Measurements from ENCODE around the gene TMC2.
A peak's percentile ranks its signal among the peaks of the same experiment; 100 is the strongest.

The TMC2 gene

DNA sequence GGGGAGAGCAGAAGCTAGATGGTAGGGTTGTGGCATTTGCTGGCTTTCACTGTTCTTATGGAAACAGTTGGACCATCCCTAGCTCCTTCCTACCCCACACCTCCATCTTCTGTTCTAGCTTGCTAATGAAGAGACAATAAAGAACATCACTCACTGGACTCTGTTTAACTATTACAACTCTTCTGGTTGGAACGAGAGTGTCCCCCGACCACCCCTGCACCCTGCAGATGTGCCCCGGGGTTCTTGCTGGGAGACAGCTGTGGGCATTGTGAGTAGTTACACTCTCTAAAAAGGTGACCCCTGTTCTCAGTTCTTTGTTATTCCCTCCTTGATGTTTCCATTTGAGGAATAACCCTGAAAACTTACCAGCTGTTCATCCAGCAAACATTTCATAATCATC, 75.7 kb downstream of the TMC2 start:
- DNase-seq: no peak
- intact Hi-C loops (cut with DNase I): no loop called here

DNA sequence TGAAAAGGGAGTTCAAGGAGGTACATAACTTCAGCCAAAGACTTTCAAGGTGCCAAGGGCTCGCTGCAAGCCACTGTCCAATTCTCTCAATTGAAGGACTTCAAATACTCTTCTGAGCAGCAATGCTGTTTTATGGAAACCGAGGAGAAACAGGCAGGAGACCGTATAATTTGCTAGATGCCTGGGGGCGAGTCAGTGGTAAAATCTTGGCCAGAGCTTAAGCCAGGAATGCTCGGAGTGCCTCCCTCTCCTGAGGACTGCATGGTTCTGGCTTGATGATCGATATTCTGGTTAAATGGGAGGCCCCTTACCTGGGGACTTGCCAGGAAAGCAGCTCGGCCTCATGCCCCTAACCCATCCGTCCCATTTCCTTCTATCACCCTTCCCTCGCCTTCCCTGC, 80.3 kb downstream of the TMC2 start:
- intact Hi-C loops (cut with DNase I): no loop called here
- no peak for DNase-seq

- DNase-seq: no peak
- intact Hi-C loops (cut with DNase I): no loop called here
Observed at GRCh38 chr20:2617099-2617714, 80.8 kb downstream of the TMC2 start.

DNA sequence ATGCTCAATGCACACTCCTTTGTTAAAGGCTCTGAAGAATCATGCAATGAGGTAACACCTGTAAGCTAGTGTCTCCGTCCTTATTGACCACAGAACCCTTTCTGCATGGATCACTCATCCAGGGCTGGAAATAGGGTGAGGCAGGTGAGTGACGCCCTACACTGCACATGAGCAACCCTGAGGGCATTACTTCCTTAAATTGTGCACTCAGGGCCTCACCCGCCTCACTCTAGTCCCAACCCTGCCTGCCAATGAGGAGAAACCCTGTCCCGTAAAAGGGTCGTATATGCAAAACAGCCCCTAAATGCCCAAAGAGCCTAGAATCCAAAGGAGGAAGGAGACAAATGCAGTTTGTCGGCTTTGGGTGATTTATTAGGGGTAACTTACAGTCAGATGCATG, 82.4 kb downstream of the TMC2 start:
- intact Hi-C loops (cut with DNase I): no loop called here

GRCh38 chr20:2619337-2619736, 83.0 kb downstream of the TMC2 start:
- DNase-seq: peak in 1 of 42 donors; percentile 17
- intact Hi-C loops (cut with DNase I): no loop called here

More for the DNA sequence above, 82.4 kb downstream of the TMC2 start:
- no peak for DNase-seq

GRCh38 chr20:2619961-2620595, 83.7 kb downstream of the TMC2 start:
- intact Hi-C loops (cut with DNase I): no loop called here
- DNase-seq: peak in 13 of 42 donors; percentile 3 to 55 (median 23)

GRCh38 chr20:2624190-2624589, 87.8 kb downstream of the TMC2 start:
- DNase-seq: no peak

DNA sequence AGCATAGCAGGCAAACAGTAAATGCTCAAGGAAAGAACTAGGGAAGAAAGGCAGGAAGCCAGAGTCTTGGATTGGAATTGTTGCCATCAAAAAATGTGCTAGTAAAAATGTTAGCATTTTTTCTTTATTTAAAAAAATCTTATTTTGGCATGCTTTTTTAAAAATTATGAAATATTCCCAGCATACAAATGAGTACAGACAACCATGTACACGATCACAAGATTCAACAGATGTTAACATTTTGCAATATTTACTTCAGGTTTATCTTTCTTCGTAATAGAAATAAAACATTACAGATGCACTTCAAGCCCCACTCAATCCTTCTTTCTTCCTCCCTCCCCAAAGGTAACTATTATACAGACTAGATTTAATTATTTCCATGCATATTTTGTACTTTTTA, 88.7 kb downstream of the TMC2 start:
- DNase-seq: no peak
- intact Hi-C loops (cut with DNase I): no loop called here

More at GRCh38 chr20:2624190-2624589, 87.8 kb downstream of the TMC2 start:
- intact Hi-C loops (cut with DNase I): no loop called here

DNA sequence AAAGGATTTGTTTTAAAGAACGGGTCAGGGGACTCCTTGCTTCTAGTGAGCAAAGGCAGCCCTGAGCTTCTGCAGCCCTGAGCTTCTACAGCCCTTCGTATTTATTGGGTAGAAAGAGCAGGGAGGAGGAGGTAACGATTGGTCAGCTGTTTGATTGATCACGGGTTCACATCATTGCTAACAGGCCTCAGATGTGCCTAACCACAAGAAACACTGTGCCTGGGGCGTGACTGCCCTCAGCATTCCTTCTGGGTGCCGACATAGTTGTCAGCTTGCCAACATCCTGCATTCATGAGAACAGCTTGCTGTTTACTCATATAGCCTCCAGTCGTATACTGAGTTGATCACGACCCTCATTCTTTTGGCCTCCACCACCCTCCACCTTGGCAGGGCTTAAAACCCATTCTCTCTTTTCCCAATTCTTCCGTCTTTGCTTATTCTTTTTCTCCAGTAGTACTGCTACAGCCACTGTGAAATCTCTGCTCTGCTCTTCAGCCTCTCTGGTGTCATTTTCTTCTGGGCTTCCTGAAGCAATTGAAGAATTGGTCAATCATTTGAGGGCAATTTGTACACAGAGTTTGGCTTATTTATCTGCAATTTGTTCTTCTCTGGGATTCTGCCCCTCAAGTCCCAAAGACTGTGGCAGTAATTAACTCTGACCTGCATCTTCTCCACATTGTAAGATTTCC, 90.6 kb downstream of the TMC2 start:
- DNase-seq: no peak
- intact Hi-C loops (cut with DNase I): no loop called here

- intact Hi-C loops (cut with DNase I): no loop called here
- DNase-seq: no peak
Observed at GRCh38 chr20:2631228-2631627, 94.9 kb downstream of the TMC2 start.

DNA sequence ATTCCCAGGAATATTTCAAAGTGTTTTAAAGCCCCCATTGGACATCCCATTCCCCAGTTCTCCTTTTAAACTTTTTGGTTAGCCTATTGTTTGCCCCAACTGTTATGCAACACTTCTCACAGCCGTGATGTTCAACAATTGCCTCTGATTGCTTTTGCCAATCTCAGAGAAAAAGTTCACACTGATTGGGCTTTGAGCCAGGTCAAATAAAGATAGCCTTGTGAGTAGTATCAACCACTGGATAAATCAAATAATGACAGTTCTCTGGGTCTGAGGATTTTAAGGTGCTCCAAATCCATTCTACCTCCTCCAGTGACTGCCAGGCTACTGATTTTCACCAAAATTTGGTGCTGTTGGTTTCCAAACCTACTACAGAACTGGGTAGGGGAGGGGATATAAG, 97.0 kb downstream of the TMC2 start:
- intact Hi-C loops (cut with DNase I): no loop called here
- no peak for DNase-seq

- intact Hi-C loops (cut with DNase I): no loop called here
- DNase-seq: no peak
Observed at GRCh38 chr20:2637246-2637645, 100.9 kb downstream of the TMC2 start.

- DNase-seq: no peak
- intact Hi-C loops (cut with DNase I): no loop called here
Observed at GRCh38 chr20:2640260-2640659, 103.9 kb downstream of the TMC2 start.

DNA sequence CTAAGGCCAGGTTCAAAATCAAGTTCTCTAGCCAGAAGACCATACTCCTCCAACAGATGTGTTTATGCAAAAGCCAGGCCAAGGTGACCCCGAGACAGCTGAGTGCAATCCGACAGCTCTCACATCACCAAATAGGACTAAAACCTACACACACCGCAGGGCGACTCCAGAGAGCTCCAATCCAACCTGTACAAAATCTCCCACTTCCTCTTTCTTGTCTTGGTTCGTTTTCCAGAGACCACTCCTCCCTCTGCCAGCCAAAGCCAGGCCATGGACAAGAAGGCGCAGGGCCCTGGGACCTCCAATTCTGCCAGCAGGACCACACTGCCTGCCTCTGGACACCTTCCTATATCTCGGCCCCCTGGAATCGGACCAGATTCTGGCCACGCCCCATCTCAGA, 104.5 kb downstream of the TMC2 start:
- DNase-seq: no peak
- intact Hi-C loops (cut with DNase I): no loop called here

- DNase-seq: no peak
- intact Hi-C loops (cut with DNase I): no loop called here
Observed at GRCh38 chr20:2643708-2644107, 107.3 kb downstream of the TMC2 start.

- intact Hi-C loops (cut with DNase I): loop anchor here (5.0 kb wide), 1 partner anchor 125 kb away; no protein-coding TSS in a partner anchor
- DNase-seq: peak; percentile 78 to 98 (median 94)
Observed at GRCh38 chr20:2651772-2652723, 115.7 kb downstream of the TMC2 start, which contains the start of gene NOP56. NOP56 (plus strand) TSS chr20:2652632; CDS start chr20:2652661, 29 bp downstream.

DNA sequence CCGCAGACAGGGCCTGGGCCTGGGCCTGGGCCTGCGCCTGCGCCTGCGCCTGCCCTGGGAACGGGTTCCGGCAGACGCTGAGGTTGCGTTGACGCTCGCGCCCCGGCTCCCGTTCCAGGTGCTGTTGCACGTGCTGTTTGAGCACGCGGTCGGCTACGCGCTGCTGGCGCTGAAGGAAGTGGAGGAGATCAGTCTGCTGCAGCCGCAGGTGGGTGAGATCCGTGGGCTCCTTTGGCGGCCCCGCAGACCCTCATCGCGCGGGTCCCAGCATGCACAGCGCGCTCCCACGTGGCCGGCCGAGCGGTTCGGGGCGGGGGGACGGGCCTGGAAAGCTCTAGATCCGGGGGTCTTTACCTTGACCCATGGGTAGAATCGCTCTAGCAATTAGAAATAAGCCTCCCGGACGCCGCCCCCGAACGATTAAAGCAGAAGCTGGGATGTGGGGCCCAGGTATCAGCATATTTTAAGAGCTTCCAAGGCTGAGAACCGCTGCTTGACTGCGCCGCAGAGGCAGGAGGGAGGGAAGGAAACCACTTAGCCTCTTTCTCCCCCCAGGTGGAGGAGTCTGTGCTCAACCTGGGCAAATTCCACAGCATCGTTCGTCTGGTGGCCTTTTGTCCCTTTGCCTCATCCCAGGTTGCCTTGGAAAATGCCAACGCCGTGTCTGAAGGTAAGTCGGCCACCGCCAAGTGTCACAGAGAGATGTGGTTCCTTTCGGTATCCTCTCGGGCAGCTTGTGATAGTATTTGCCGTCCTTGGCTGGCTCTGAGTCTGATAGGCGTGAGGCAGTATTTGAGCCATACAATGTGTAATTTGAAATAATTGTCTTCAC, 116.6 kb downstream of the TMC2 start:
- intact Hi-C loops (cut with DNase I): loop anchor here (5.0 kb wide), 1 partner anchor 126 kb away; no protein-coding TSS in a partner anchor
- DNase-seq: peak in 38 of 42 donors; percentile 22 to 87 (median 72)

All from head of caudate nucleus (tissue), 42 donors.